ENCODE data around the gene NDUFS5.

Gene NDUFS5

GRCh38 chr1:39034114-39034654 is 8.0 kb downstream of the NDUFS5 start:
- CTCF ChIA-PET: no interaction called here
- POLR2A ChIA-PET: interaction anchor here (3.8 kb wide), 1 partner anchor 7 kb away, joined by 19 read pairs; the partner anchor contains the start of gene NDUFS5
- TF ChIP-seq FOXM1 (IDR thresholded peaks at IDR 0.05; ENCODE audit: borderline replicate concordance) (no peak), SP1 (IDR thresholded peaks at IDR 0.05) (no peak), FOXK2 (IDR thresholded peaks at IDR 0.05) (no peak), SUZ12 (IDR thresholded peaks at IDR 0.05) (no peak), L3MBTL2 (conservative IDR thresholded peaks at IDR 0.05) (no peak), TARDBP (IDR thresholded peaks at IDR 0.05) (no peak), BHLHE40 (IDR thresholded peaks at IDR 0.05; ENCODE audit: borderline replicate concordance) (no peak), FOXA1 (IDR thresholded peaks at IDR 0.05) (no peak), ARNT (IDR thresholded peaks at IDR 0.05) (no peak), ELF4 (IDR thresholded peaks at IDR 0.05) (no peak), PKNOX1 (IDR thresholded peaks at IDR 0.05) (no peak), NFRKB (IDR thresholded peaks at IDR 0.05) (no peak), CTBP1 (IDR thresholded peaks at IDR 0.05; ENCODE audit: borderline replicate concordance) (no peak), LEF1 (IDR thresholded peaks at IDR 0.05; ENCODE audit: borderline replicate concordance) (no peak)
- no peak for DNase-seq (ENCODE audit: extremely low spot score)

GRCh38 chr1:39036678-39037077 is 10.5 kb downstream of the NDUFS5 start:
- TF ChIP-seq CTBP1 (IDR thresholded peaks at IDR 0.05; ENCODE audit: borderline replicate concordance): no peak
- no peak for TF ChIP-seq LEF1 (IDR thresholded peaks at IDR 0.05; ENCODE audit: borderline replicate concordance)
- TF ChIP-seq HDGF (IDR thresholded peaks at IDR 0.05; ENCODE audit: borderline replicate concordance): no peak
- TF ChIP-seq ELF4 (IDR thresholded peaks at IDR 0.05): no peak
- TF ChIP-seq FOXK2 (IDR thresholded peaks at IDR 0.05): no peak
- no peak for TF ChIP-seq ZNF384 (IDR thresholded peaks at IDR 0.05)
- TF ChIP-seq PKNOX1 (IDR thresholded peaks at IDR 0.05): no peak
- no peak for TF ChIP-seq NFRKB (IDR thresholded peaks at IDR 0.05)
- no peak for TF ChIP-seq TARDBP (IDR thresholded peaks at IDR 0.05)
- TF ChIP-seq BHLHE40 (IDR thresholded peaks at IDR 0.05; ENCODE audit: borderline replicate concordance): no peak
- TF ChIP-seq FOXM1 (IDR thresholded peaks at IDR 0.05; ENCODE audit: borderline replicate concordance): no peak
- no peak for TF ChIP-seq ARNT (IDR thresholded peaks at IDR 0.05)
- no peak for TF ChIP-seq SP1 (IDR thresholded peaks at IDR 0.05)
- no peak for TF ChIP-seq L3MBTL2 (conservative IDR thresholded peaks at IDR 0.05)
- ChIA-PET POLR2A (interaction anchor here (3.8 kb wide), 1 partner anchor 10 kb away, joined by 19 read pairs; the partner anchor contains the start of gene NDUFS5), CTCF (no interaction called here)
- DNase-seq (ENCODE audit: extremely low spot score): no peak

GRCh38 chr1:39043513-39043912 is 17.4 kb downstream of the NDUFS5 start:
- DNase-seq (ENCODE audit: extremely low spot score): no peak
- POLR2A ChIA-PET: no interaction called here
- CTCF ChIA-PET: no interaction called here
- TF ChIP-seq FOXM1 (IDR thresholded peaks at IDR 0.05; ENCODE audit: borderline replicate concordance) (no peak), SP1 (IDR thresholded peaks at IDR 0.05) (no peak), LEF1 (IDR thresholded peaks at IDR 0.05; ENCODE audit: borderline replicate concordance) (no peak), ARNT (IDR thresholded peaks at IDR 0.05) (no peak), FOXA1 (IDR thresholded peaks at IDR 0.05) (no peak), L3MBTL2 (conservative IDR thresholded peaks at IDR 0.05) (no peak), PKNOX1 (IDR thresholded peaks at IDR 0.05) (no peak), HDGF (IDR thresholded peaks at IDR 0.05; ENCODE audit: borderline replicate concordance) (no peak), TARDBP (IDR thresholded peaks at IDR 0.05) (no peak), BHLHE40 (IDR thresholded peaks at IDR 0.05; ENCODE audit: borderline replicate concordance) (no peak), CTBP1 (IDR thresholded peaks at IDR 0.05; ENCODE audit: borderline replicate concordance) (no peak), SUZ12 (IDR thresholded peaks at IDR 0.05) (no peak), ELF4 (IDR thresholded peaks at IDR 0.05) (no peak), NFRKB (IDR thresholded peaks at IDR 0.05) (no peak), FOXK2 (IDR thresholded peaks at IDR 0.05) (no peak)

- TF ChIP-seq CTBP1 (IDR thresholded peaks at IDR 0.05; ENCODE audit: borderline replicate concordance) (no peak), SP1 (IDR thresholded peaks at IDR 0.05) (no peak)
- no peak for DNase-seq (ENCODE audit: extremely low spot score)
- POLR2A ChIA-PET: interaction anchor here (1.7 kb wide), 1 partner anchor 18 kb away, joined by 4 read pairs; the partner anchor contains the start of gene NDUFS5
- CTCF ChIA-PET: no interaction called here
Measured at GRCh38 chr1:39044762-39045161, 18.6 kb downstream of the NDUFS5 start.

GRCh38 chr1:39045231-39045630 is 19.1 kb downstream of the NDUFS5 start:
- POLR2A ChIA-PET: interaction anchor here (1.7 kb wide), 1 partner anchor 19 kb away, joined by 4 read pairs; the partner anchor contains the start of gene NDUFS5
- TF ChIP-seq LEF1 (IDR thresholded peaks at IDR 0.05; ENCODE audit: borderline replicate concordance): no peak
- TF ChIP-seq SUZ12 (IDR thresholded peaks at IDR 0.05): no peak
- no peak for TF ChIP-seq HDGF (IDR thresholded peaks at IDR 0.05; ENCODE audit: borderline replicate concordance)
- TF ChIP-seq ZNF384 (IDR thresholded peaks at IDR 0.05): no peak
- no peak for TF ChIP-seq FOXM1 (IDR thresholded peaks at IDR 0.05; ENCODE audit: borderline replicate concordance)
- TF ChIP-seq NFRKB (IDR thresholded peaks at IDR 0.05): no peak
- TF ChIP-seq ELF4 (IDR thresholded peaks at IDR 0.05): no peak
- TF ChIP-seq PKNOX1 (IDR thresholded peaks at IDR 0.05): no peak
- no peak for TF ChIP-seq CTBP1 (IDR thresholded peaks at IDR 0.05; ENCODE audit: borderline replicate concordance)
- no peak for TF ChIP-seq BHLHE40 (IDR thresholded peaks at IDR 0.05; ENCODE audit: borderline replicate concordance)
- no peak for TF ChIP-seq FOXK2 (IDR thresholded peaks at IDR 0.05)
- no peak for TF ChIP-seq ARNT (IDR thresholded peaks at IDR 0.05)
- TF ChIP-seq L3MBTL2 (conservative IDR thresholded peaks at IDR 0.05): no peak
- no peak for TF ChIP-seq SP1 (IDR thresholded peaks at IDR 0.05)
- TF ChIP-seq FOXA1 (IDR thresholded peaks at IDR 0.05): no peak
- TF ChIP-seq TARDBP (IDR thresholded peaks at IDR 0.05): no peak
- no peak for DNase-seq (ENCODE audit: extremely low spot score)
- CTCF ChIA-PET: no interaction called here

Data from HEK293T (cell line).